DOHH2 (cell line): ENCODE data around the gene FUT8.

Experiments
- CTCF ChIP-seq: fragments of 200-600 bp; sonication (generic); IDR thresholded peaks from one replicate; pipeline ENCODE4 v1.5.1; 2014; ENCODE audit warnings: antibody characterized with exemption, mild to moderate bottlenecking, low read depth, low read length; ENCODE audit not compliant: poor library complexity, severe bottlenecking
- EZH2phosphoT487 ChIP-seq: fragments of 200-600 bp; sonication (generic); IDR thresholded peaks from 2 replicates; pipeline ENCODE4 v1.6.1; 2017; ENCODE audit warnings: borderline replicate concordance, mild to moderate bottlenecking, antibody characterized with exemption, low read length, moderate library complexity, mixed read lengths

GRCh38 chr14:65431245-65431644 is 18.7 kb downstream of the FUT8 start:
- TF ChIP-seq EZH2phosphoT487 = no peak
- no peak for TF ChIP-seq CTCF
